Measurements from ENCODE around the gene ELMO2.

ELMO2 gene

GRCh38 chr20:46406200-46406985 is at the start of gene ELMO2:
Gene ELMO2 (minus strand): TSS chr20:46406615. CDS start chr20:46394482, 12,133 bp downstream.
- peak; percentile 94 for DNase-seq (ENCODE audit: low read depth)

- no peak for DNase-seq (ENCODE audit: low read depth)
Observed at GRCh38 chr20:46455729-46456128, 49.3 kb upstream of the ELMO2 start.

- no peak for DNase-seq (ENCODE audit: low read depth)
Observed at GRCh38 chr20:46446851-46447250, 40.4 kb upstream of the ELMO2 start.

GRCh38 chr20:46439837-46440236 is 33.4 kb upstream of the ELMO2 start:
- DNase-seq (ENCODE audit: low read depth): no peak

- no peak for DNase-seq (ENCODE audit: low read depth)
Observed at GRCh38 chr20:46438156-46438750, 31.8 kb upstream of the ELMO2 start.

GRCh38 chr20:46435146-46435545 is 28.7 kb upstream of the ELMO2 start:
- DNase-seq (ENCODE audit: low read depth): no peak

GRCh38 chr20:46434597-46434996 is 28.2 kb upstream of the ELMO2 start:
- no peak for DNase-seq (ENCODE audit: low read depth)

GRCh38 chr20:46433051-46433450 is 26.6 kb upstream of the ELMO2 start:
- no peak for DNase-seq (ENCODE audit: low read depth)

- DNase-seq (ENCODE audit: low read depth): no peak
Observed at GRCh38 chr20:46430921-46431712, 24.7 kb upstream of the ELMO2 start.

GRCh38 chr20:46427384-46427783 is 21.0 kb upstream of the ELMO2 start:
- no peak for DNase-seq (ENCODE audit: low read depth)

GRCh38 chr20:46423882-46424482 is 17.6 kb upstream of the ELMO2 start:
- DNase-seq (ENCODE audit: low read depth): no peak

GRCh38 chr20:46423342-46423741 is 16.9 kb upstream of the ELMO2 start:
- DNase-seq (ENCODE audit: low read depth): no peak

- no peak for DNase-seq (ENCODE audit: low read depth)
Observed at GRCh38 chr20:46420878-46421277, 14.5 kb upstream of the ELMO2 start.

GRCh38 chr20:46419882-46420281 is 13.5 kb upstream of the ELMO2 start:
- no peak for DNase-seq (ENCODE audit: low read depth)

GRCh38 chr20:46416839-46417238 is 10.4 kb upstream of the ELMO2 start:
- DNase-seq (ENCODE audit: low read depth): no peak

GRCh38 chr20:46416421-46416820 is 10.0 kb upstream of the ELMO2 start:
- DNase-seq (ENCODE audit: low read depth): no peak

GRCh38 chr20:46415773-46416172 is 9.4 kb upstream of the ELMO2 start:
- DNase-seq (ENCODE audit: low read depth): no peak

- no peak for DNase-seq (ENCODE audit: low read depth)
Observed at GRCh38 chr20:46414608-46415007, 8.2 kb upstream of the ELMO2 start.

GRCh38 chr20:46411637-46412036 is 5.2 kb upstream of the ELMO2 start:
- no peak for DNase-seq (ENCODE audit: low read depth)

- no peak for DNase-seq (ENCODE audit: low read depth)
Observed at GRCh38 chr20:46408281-46408731, 1.9 kb upstream of the ELMO2 start.

- DNase-seq (ENCODE audit: low read depth): no peak
Observed at GRCh38 chr20:46407671-46407996, 1.2 kb upstream of the ELMO2 start.

GRCh38 chr20:46406986-46407670 is 713 bp upstream of the ELMO2 start:
- peak; percentile 87 for DNase-seq (ENCODE audit: low read depth)

Data from stimulated activated CD8-positive, alpha-beta memory T cell treated with anti-CD3 and anti-CD28 coated beads, Interleukin-4, amount 100 ng/mL, for 24 hours (primary cell).